ENCODE data around the gene ACOX3.

Gene ACOX3

DNA sequence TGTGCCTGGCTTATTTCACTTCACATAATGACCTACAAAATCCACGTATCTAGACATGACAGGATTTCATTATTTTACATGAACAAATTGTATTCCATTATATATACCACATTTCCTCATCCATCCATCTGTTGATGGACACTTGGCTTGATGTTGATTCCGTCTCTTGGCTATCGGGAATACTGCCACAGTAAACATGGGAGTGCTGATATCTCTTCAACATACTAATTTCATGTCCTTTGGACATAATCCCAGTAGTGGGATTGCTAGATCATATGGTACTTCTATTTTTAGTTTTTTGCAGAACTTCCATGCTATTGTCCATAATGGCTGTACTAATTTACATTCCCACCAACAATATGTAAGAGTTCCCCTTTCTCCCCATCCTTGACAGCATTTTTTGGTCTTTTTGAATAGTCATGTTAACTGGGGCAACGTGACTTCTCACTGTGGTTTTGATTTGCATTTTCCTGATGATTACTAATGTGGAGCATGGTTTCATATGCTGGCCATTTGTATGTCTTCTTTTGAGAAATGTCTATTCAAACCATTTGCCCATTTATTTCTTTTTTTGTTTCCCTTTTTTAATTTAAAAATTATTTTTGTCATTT is 102.1 kb downstream of the ACOX3 start:
- no peak for DNase-seq (ENCODE audit: low read depth in 2 of 2)

GRCh38 chr4:8336412-8337075 is 104.0 kb downstream of the ACOX3 start:
- DNase-seq (ENCODE audit: low read depth in 2 of 2): no peak

DNA sequence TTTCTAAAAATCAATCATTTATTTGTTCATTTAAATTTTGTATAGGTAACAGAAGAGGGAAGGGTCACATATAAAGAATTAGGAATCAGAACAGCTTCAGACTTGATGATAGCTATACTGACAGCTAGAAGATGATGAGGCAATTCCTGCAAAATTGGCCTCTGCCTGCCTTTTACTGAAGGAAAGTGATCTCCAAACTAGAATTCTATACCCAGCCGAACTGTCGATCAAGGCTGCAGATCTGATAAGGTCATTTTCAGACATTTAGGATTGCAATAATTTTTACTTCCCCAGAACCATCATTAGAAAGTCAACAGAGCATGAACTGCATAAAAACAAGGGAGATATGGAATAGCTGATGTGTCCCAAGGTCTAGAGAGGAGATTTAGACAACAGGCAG is 104.7 kb downstream of the ACOX3 start:
- DNase-seq (ENCODE audit: low read depth in 2 of 2): no peak

- DNase-seq (ENCODE audit: low read depth in 2 of 2): no peak
Measured at GRCh38 chr4:8334786-8335460, 105.6 kb downstream of the ACOX3 start.

DNA sequence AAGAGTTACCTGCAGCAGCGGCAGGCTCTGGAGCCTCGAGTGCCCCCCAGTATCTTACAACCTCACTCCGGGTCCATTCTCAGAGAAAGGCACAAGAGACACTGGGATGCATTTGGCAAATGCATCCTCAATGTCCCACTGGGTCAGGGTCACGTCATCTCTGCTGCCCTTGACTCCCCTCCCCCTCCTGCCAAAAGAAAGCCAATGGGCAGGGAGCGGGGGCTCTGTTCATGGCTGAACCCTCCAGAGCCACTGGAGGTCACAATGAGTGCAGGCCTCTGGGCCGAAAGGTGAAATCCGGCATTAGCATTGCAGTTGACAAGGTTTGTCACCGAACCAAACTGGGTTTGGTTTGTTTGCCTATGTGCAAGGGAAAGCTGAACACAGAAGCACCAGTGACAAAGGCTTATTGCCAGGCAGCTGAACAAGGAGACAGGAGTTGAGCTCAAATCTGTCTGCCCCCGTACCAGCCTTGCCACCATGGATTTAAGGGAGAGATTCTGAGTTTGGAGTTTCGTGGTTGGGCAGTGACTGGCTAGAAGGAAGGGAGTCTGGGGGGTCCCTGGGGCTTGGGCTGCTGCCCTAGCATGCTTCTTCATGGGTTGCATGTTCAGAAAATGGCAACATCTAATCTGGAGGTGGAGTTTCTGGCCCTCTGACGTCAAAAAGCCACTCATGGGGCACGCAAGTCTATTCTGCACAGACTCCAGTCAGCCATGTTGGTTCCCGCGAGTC is 106.6 kb downstream of the ACOX3 start:
- no peak for DNase-seq (ENCODE audit: low read depth in 2 of 2)

GRCh38 chr4:8332891-8333331 is 107.6 kb downstream of the ACOX3 start:
- DNase-seq (ENCODE audit: low read depth in 2 of 2): no peak

DNA sequence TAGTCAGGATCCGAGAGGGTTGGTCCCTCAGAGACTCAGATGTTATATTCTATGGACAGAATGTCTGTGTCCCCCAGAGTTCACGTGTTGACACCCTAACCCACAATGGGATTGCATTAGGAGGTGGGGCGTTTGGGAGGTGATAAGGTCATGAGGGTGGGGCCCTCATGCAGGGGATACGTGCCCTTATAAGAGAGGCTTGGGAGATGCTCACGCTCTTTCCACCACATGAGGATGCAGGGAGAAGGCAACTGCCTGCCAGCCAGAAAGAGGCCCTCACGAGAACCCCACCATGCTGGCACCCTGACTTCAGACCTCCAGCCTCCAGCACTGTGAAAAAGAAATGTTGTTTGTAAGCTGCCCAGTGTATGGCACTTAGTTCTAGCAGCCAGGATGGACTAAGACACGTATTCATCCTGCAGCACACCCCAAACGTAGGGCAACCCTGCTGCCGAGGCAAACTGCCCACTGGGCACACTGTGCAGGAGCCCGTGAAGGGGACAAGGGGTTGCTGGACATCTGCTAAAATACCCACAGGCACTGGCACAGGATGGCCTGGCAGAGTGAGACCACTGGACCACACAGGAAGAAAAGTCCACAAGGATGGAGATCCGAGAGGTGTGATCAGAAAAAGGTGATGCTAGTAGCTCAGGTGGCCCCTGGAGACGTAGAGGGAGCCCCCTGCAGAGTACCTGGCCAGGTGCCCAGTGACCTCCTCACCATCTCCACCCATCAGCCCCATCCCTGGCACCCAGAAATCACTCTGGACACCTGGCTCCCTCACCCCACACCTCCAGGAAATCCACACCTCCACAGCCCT is 108.3 kb downstream of the ACOX3 start:
- DNase-seq (ENCODE audit: low read depth in 2 of 2): no peak

DNA sequence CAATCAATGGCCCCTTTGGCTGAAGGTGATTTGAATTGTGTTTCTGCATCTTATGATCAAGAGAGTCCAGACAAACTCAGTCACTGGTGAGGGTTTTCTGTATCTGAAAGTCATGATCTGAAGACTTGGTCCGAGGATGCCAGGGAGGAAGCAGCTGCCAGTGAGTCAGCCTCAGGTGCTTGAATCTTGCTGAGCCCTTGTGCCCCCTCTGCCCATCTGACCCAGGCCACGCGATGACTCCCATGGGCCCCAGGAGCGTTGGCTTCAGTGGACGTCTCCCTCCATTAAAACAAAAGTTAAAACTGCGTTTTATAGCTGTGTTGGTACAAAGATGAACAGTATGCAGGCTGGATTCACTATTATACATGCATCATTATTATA is 109.0 kb downstream of the ACOX3 start:
- DNase-seq (ENCODE audit: low read depth in 2 of 2): no peak

DNA sequence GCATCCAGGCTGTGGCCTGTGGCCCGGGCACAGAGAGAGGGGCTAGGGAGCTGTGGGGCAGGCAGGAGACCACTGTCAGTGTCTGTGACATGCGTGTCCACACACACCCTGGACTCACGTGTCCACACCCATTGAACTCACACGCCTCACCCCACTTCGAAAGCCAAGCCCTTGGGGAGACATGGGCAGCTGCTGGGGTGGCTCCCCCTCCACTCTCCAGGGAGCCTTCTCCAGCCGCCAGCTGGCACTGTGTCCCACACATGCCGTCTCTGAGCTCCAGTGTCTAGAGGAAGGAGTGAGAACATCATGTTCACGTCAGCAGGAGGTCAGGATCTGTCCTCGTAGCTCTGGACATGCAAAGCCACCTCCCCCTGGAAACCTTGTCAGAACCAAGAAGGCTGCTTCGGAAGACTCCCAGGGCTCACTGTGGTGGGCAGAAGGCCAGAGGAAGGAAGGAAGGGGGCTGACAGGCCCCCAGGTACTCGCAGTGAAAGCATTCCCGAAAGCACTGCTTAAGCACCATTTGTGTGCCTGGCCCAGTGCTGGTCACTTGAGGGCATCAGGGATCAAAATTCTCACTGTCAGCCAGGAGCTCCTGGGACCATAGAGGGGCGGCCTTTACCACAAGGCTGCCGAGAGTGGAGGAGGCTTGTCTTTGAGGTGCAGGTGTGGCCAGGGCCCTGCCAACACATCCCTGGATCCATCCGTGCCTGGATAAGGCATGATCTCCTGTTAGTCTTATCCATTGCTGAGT is 109.5 kb downstream of the ACOX3 start:
- no peak for DNase-seq (ENCODE audit: low read depth in 2 of 2)

DNA sequence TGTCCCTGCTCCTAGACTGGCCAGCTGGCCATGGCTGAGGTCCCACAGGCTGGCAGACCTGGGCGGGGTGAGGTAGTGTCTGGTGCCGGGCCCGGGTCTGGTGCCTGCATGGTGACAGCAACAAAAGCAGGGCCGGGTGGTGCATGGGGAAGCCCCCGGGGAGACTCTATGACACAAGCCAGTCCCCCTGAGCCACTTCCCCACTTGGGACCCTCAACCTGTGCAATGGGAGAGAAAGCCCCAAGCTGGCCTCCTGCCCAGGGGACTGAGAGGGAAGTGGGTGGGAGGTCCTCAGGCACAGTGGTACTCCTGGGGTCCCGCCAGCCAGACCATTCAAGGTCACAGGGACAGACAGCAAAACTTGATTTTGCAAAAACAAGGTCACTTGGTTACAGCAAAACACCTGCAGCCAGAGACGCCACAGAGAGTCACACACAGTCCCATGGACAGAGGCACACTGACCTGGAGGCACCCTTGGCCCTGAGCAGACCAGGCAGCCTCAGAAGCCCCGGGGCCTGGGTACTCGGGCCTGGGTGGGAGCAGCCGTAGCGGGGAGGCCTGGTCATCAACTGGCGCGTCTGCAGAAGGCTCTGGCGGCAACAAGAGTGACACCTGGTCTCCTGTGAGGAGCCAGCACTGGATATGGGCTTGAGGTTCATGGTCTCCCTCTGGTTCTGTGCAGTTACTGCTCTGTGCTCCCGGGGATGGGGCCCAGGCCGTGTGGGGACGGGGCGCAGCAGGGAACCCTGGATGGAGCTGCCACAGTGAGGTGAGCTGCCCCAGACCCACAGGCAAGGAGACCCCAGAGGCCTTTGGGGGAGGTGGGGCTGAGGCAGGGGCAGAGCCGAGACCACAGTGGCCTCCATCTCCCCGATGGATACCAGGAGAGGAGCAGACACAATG is 110.4 kb downstream of the ACOX3 start:
- no peak for DNase-seq (ENCODE audit: low read depth in 2 of 2)

DNA sequence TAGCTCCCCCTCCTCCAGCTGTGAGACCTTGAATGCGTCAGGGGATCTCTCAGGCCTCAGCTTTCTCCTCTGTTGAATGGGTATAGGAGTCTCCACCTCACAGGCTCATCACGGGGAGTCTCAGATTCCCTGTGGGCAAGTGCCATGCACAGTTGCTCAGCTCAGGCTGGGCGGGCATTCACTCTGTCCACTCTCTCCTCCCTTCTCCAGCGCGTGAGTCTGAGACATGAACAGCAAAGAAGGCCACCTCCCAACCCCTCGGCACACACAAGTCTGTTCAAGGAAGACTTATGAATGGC is 111.0 kb downstream of the ACOX3 start:
- DNase-seq (ENCODE audit: low read depth in 2 of 2): no peak

GRCh38 chr4:8328866-8329559 is 111.5 kb downstream of the ACOX3 start:
- DNase-seq (ENCODE audit: low read depth in 2 of 2): no peak

DNA sequence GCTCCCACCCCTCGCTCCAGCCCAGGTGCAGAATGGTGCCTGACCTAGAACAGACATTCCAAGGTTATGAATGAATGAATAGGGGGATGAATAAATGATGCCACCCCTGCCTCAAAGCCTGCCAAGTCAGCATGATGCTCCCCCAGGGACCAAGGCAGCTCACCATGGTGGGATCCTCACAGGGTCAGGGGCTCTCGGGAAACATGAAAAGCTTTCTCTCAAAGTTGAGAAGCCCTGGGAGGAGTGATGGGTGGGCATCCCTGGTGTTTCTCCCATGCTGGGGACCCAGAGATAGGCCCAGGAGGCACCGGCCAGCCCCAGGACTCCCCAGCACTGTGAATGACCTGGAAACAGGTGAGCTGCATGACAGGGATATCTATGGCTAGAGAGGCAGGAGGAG is 112.1 kb downstream of the ACOX3 start:
- no peak for DNase-seq (ENCODE audit: low read depth in 2 of 2)

DNA sequence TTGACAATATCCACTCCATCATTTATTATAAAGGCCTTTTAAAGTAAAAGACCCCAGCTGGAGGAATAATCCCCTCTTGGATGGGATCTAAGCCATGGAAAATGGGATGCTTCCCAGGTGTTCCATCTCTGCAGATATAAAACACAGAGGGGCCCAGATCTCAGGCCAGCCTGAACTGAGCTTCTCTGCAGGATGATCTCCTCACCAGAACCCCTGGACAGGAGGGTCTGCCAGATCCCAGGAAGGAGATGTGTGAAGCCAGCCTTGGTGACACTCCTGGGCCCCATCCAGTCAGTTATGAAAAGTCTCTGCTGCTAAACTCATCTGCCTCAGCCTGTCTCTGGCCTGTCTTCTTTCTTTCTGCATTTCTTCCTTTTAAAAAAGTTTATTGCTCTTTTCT is 114.3 kb downstream of the ACOX3 start:
- no peak for DNase-seq (ENCODE audit: low read depth in 2 of 2)

GRCh38 chr4:8325291-8325973 is 115.1 kb downstream of the ACOX3 start:
- no peak for DNase-seq (ENCODE audit: low read depth in 2 of 2)

DNA sequence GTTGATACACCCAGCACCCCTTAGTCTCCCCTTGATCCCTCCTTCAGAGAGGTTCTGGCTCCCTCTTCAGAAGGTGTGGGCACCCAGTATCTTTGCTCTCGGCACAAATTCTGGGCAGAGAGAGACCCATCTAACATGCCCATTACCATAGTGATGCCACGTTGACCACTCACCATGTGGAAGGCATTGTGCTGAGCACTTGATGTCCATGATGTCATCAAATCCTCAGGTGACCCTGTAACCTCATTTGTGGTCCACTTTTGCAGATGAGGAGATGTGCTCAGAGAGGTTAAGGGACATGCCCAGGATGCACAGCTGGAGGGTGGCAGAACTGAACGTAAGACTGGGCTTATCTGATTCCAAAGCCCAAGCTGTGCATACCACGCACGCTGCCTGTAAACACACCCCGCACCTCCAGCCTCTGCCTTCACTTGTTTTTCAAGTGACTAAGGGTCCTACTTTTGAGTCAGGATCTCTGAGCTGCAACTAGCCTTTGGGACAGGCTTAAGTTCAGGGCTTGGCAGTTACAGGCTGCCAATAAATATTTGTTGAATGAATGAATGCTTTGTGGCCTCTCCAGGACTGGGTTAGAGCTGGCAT is 115.8 kb downstream of the ACOX3 start:
- DNase-seq (ENCODE audit: low read depth in 2 of 2): no peak

DNA sequence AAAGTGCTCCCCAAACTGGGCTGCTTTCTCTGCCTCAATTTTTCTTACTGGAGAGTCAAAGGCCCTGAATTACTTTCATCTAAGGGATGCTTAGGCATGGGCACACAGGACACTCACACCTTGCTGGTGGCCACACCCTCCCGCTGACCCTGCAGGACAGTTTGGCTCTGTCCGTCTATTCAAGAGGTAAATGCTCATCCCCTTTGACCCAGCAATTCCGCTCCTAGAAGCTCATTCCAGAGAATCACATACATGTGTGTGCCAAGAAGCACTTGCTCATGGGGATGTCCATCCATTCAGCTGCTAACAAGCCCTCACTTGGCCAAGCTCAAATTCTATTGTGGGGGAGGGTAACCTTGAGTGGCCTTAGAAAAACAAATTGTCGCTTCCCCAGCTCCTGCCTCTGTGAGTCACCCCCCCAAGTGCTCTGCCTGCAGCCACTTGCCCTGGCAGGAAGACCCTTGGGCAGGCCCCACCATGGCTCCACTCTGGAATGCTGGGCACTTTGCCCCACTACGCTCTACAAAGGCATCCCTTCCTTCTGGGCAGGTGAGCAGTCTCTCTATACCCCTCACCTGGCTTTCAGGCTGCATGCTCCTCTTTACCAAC is 116.5 kb downstream of the ACOX3 start:
- no peak for DNase-seq (ENCODE audit: low read depth in 2 of 2)
